WTC11 (cell line): ENCODE measurements around the gene POLR3H. TPM values are rescaled to one million over a fixed set of nuclear protein-coding genes. Genes with fewer than 3 reads are reported as not detected.

Source experiments
- ATAC-seq: fragments of 200-7000 bp; cut with Tn5 transposase; 2 replicates; pipeline ENCODE4 v1.10.0; 2021; ENCODE audit warnings: mild to moderate bottlenecking, moderate library complexity
- CTCF ChIA-PET: fragments of 300-600 bp; sonication (Branson Sonifier 250); formaldehyde crosslinking; loops from one replicate; lab custom pipeline; 2021; ENCODE audit warnings: antibody characterized with exemption; lab: Charles Lee
- POLR2A ChIA-PET: fragments of 350-600 bp; sonication (Branson Sonifier 250); formaldehyde crosslinking; loops from one replicate; lab custom pipeline; 2021; ENCODE audit warnings: antibody characterized with exemption; lab: Charles Lee
- DNase-seq: peaks from one replicate; pipeline ENCODE4 v3.0.0; 2021; ENCODE audit warnings: low spot score
- H3K27ac Mint-ChIP-seq: 2 replicates; pipeline ENCODE4 v1.8.0; 2021; ENCODE audit warnings: mixed read lengths
- H3K27me3 Mint-ChIP-seq: 2 replicates; pipeline ENCODE4 v1.8.0; 2021; ENCODE audit warnings: low read depth, mild to moderate bottlenecking, moderate library complexity, mixed read lengths
- H3K36me3 Mint-ChIP-seq: 2 replicates; pipeline ENCODE4 v1.8.0; 2021; ENCODE audit warnings: mixed read lengths
- H3K4me1 Mint-ChIP-seq: 2 replicates; pipeline ENCODE4 v1.8.0; 2022; ENCODE audit warnings: mixed read lengths
- H3K4me3 Mint-ChIP-seq: 2 replicates; pipeline ENCODE4 v1.8.0; 2021; ENCODE audit warnings: mild to moderate bottlenecking, moderate library complexity, mixed read lengths
- H3K9me3 Mint-ChIP-seq: 2 replicates; pipeline ENCODE4 v1.8.0; 2021; ENCODE audit warnings: mixed read lengths
- ESRRA ChIP-seq: sonication (generic); formaldehyde crosslinking; IDR thresholded peaks from 2 replicates; pipeline ENCODE4 v1.8.1; 2022; ENCODE audit warnings: mild to moderate bottlenecking, missing genetic modification reagents, borderline replicate concordance
- FOXK1 ChIP-seq: sonication (generic); formaldehyde crosslinking; IDR thresholded peaks from 2 replicates; pipeline ENCODE4 v1.8.0; 2022; ENCODE audit warnings: mild to moderate bottlenecking, moderate library complexity, missing genetic modification reagents
- FOXP1 ChIP-seq: sonication (generic); formaldehyde crosslinking; IDR thresholded peaks from 2 replicates; pipeline ENCODE4 v1.8.0; 2022; ENCODE audit warnings: missing genetic modification reagents, mild to moderate bottlenecking, moderate library complexity, borderline replicate concordance
- IRF2 ChIP-seq: sonication (generic); formaldehyde crosslinking; IDR thresholded peaks from 2 replicates; pipeline ENCODE4 v1.8.0; 2022; ENCODE audit warnings: low read depth, missing genetic modification reagents, borderline replicate concordance
- NFATC4 ChIP-seq: fragments of 250-450 bp; sonication (Bioruptor Pico); IDR thresholded peaks from 2 replicates; pipeline ENCODE4 v1.9.0; 2021; ENCODE audit warnings: mild to moderate bottlenecking
- NR2C2 ChIP-seq: sonication (generic); formaldehyde crosslinking; IDR thresholded peaks from 2 replicates; pipeline ENCODE4 v1.8.0; 2022; ENCODE audit warnings: mild to moderate bottlenecking, missing genetic modification reagents
- OVOL2 ChIP-seq: fragments of 250-450 bp; sonication (Bioruptor Pico); IDR thresholded peaks from 2 replicates; pipeline ENCODE4 v1.9.0; 2021; ENCODE audit warnings: mild to moderate bottlenecking, borderline replicate concordance
- SMAD4 ChIP-seq: sonication (generic); formaldehyde crosslinking; IDR thresholded peaks from 2 replicates; pipeline ENCODE4 v1.8.0; 2022; ENCODE audit warnings: mild to moderate bottlenecking, missing genetic modification reagents
- SP1 ChIP-seq: sonication (generic); formaldehyde crosslinking; conservative IDR thresholded peaks from 2 replicates; pipeline ENCODE4 v1.8.1; 2022; ENCODE audit warnings: missing genetic modification reagents
- ZBTB21 ChIP-seq: sonication (generic); formaldehyde crosslinking; IDR thresholded peaks from 2 replicates; pipeline ENCODE4 v1.8.1; 2023; ENCODE audit warnings: mild to moderate bottlenecking, missing genetic modification reagents, borderline replicate concordance
- ZNF317 ChIP-seq: sonication (generic); formaldehyde crosslinking; IDR thresholded peaks from 2 replicates; pipeline ENCODE4 v1.8.1; 2023; ENCODE audit warnings: low read depth, mild to moderate bottlenecking, moderate library complexity, missing genetic modification reagents, borderline replicate concordance
- total RNA-seq: library from RNA; stranded (reverse); gene quantifications from 3 replicates; pipeline ENCODE4 v1.2.3, GENCODE V29; 2021
- TF ChIP-seq, protein P1 (sequence below): fragments of 250-450 bp; sonication (Bioruptor Pico); IDR thresholded peaks from 2 replicates; pipeline ENCODE4 v1.9.0; 2021; ENCODE audit warnings: moderate library complexity, mild to moderate bottlenecking, inconsistent platforms, borderline replicate concordance
- TF ChIP-seq, protein P2 (sequence below): sonication (generic); formaldehyde crosslinking; IDR thresholded peaks from 2 replicates; pipeline ENCODE4 v1.8.1; 2023; ENCODE audit warnings: mild to moderate bottlenecking, missing genetic modification reagents, moderate library complexity
- TF ChIP-seq, protein P3 (sequence below): sonication (generic); formaldehyde crosslinking; IDR thresholded peaks from 2 replicates; pipeline ENCODE4 v1.8.0; 2023; ENCODE audit warnings: missing genetic modification reagents, mild to moderate bottlenecking, borderline replicate concordance
- TF ChIP-seq, protein P4 (sequence below): sonication (generic); formaldehyde crosslinking; IDR thresholded peaks from 2 replicates; pipeline ENCODE4 v1.8.0; 2022; ENCODE audit warnings: missing genetic modification reagents
- TF ChIP-seq, protein P5 (sequence below): fragments of 250-450 bp; sonication (Bioruptor Pico); IDR thresholded peaks from 2 replicates; pipeline ENCODE4 v1.9.0; 2021; ENCODE audit warnings: mild to moderate bottlenecking
- TF ChIP-seq, protein P6 (sequence below): sonication (generic); formaldehyde crosslinking; IDR thresholded peaks from 2 replicates; pipeline ENCODE4 v1.8.0; 2022; ENCODE audit warnings: mild to moderate bottlenecking, missing genetic modification reagents

POLR3H gene
- total RNA-seq, 1 experiment from 2014 or later: 28.8 TPM

DNA sequence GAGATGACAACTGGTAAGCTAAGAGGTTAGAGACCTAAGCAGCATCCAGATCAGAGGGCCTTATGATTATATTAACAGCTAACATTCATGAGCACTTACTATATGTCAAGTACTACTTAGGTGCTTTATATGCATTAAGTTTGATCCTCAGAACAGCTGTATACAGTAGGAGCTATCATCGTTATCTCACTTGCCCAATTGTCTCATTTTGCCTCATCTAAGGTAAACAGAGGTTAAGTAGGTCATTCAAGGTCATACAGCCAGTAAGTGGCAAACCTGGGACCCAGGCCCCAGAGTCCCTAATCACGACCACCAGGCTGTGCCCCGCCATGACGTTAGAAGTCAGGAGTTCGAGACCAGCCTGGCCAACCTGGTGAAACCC, 4.6 kb upstream of the POLR3H start:
- Mint-ChIP-seq H3K4me1 (peaks cover 7% of the 10 kb centered on the region), H3K36me3 (no peaks in the 10 kb centered on the region), H3K27ac (no peak overlapping the region), H3K4me3 (no peak overlapping the region), H3K9me3 (no peaks in the 10 kb centered on the region), H3K27me3 (no peaks in the 10 kb centered on the region; the same call in 1 of the 2 replicates)
- ATAC-seq (no peak), DNase-seq (no peak)
- TF ChIP-seq, protein P1, sequence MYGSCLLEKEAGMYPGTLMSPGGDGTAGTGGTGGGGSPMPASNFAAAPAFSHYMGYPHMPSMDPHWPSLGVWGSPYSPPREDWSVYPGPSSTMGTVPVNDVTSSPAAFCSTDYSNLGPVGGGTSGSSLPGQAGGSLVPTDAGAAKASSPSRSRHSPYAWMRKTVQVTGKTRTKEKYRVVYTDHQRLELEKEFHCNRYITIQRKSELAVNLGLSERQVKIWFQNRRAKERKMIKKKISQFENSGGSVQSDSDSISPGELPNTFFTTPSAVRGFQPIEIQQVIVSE (CRISPR knock-in tag): no peak
- TF ChIP-seq NR2C2: no peak
- no peak for TF ChIP-seq ZNF317 (CRISPR knock-in tag)
- CTCF ChIA-PET: no interaction called here
- POLR2A ChIA-PET: no interaction called here

DNA sequence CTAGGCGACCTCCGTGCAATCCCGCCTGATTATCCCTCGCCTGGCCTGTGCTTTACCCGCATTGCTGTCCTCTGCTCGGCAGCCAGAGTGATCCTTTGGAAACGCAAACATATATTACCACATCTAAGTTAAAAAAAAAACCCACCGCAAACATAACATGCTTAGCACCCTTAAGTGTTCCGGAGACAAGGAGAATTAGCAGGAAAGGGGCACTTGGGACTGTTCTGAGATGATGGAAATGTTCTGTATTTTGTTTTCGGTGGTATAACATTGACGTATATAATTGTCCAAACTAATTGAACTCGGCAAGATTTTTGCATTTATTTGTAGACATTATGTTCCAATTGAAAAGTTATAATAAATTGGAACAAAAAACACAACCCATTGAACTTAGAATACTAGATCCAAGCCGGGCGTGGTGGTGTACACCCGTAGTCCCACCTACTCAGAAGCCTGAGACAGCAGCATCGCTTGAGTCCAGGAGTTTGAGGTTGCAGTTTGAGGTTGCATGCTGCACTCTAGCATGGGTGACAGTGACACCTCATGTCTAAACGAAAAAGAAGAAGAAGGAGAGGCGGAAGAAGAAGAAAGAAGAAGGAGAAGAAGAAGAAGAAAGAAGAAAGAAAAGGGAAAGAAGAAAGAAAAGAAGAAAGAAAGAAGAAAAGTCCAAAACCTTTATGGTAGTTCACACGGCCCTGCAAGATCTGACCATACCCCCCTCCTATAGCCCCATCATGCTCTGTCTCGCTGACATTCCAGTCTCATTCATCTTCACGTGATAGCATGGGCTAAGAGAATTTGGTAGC, 604 bp upstream of the POLR3H start:
- H3K9me3 Mint-ChIP-seq: no peaks in the 10 kb centered on the region
- ATAC-seq: no peak
- POLR2A ChIA-PET: no interaction called here
- no peaks in the 10 kb centered on the region; the same call in 1 of the 2 replicates for H3K27me3 Mint-ChIP-seq
- no peak for DNase-seq
- CTCF ChIA-PET: interaction anchor here (0.9 to 1.4 kb wide), 5 partner anchors 12 to 76 kb away, joined by 3 to 10 read pairs (median 5); partner anchors contain the start of genes ACO2 and PHF5A
- H3K4me3 Mint-ChIP-seq: peak overlapping the region; percentile 81
- TF ChIP-seq NFATC4 (CRISPR knock-in tag) (0 out of 2 replicates have a peak, but pooled peaks have one; percentile 15), SMAD4 (CRISPR knock-in tag) (no peak), FOXK1 (CRISPR knock-in tag) (no peak), ZBTB21 (CRISPR knock-in tag) (no peak), SP1 (CRISPR knock-in tag) (no peak)
- TF ChIP-seq, protein P2, sequence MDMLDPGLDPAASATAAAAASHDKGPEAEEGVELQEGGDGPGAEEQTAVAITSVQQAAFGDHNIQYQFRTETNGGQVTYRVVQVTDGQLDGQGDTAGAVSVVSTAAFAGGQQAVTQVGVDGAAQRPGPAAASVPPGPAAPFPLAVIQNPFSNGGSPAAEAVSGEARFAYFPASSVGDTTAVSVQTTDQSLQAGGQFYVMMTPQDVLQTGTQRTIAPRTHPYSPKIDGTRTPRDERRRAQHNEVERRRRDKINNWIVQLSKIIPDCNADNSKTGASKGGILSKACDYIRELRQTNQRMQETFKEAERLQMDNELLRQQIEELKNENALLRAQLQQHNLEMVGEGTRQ: no peak
- H3K4me1 Mint-ChIP-seq: peaks cover 22% of the 10 kb centered on the region
- no peak overlapping the region for H3K27ac Mint-ChIP-seq
- no peaks in the 10 kb centered on the region for H3K36me3 Mint-ChIP-seq

DNA sequence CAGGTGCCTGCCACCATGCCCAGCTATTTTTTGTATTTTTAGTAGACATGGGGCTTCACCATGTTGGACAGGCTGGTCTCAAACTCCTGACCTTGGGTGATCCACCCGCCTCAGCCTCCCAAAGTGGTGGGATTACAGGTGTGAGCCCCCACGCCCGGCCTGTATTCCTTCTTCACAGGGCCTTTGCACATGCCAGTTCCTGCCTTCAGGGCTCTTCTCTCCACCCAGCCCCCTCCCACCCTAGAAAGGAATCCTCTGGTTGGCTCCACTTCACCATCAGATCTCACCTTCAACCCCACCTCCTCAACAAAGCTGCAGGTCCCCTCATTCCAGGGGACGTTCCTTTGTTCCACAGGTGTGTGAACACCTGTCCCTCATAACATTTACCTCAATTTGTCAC, 2.0 kb downstream of the POLR3H start:
- Mint-ChIP-seq H3K9me3 (no peaks in the 10 kb centered on the region), H3K4me1 (peaks cover 24% of the 10 kb centered on the region), H3K27me3 (no peaks in the 10 kb centered on the region; the same call in 1 of the 2 replicates), H3K4me3 (peak overlapping the region; percentile 81; the same call in 1 of the 2 replicates), H3K27ac (peak overlapping the region; percentile 57), H3K36me3 (peaks cover 4% of the 10 kb centered on the region; the same call in 1 of the 2 replicates)
- no peak for ATAC-seq
- no peak for DNase-seq
- POLR2A ChIA-PET: no interaction called here
- CTCF ChIA-PET: interaction anchor here (0.6 to 1.5 kb wide), 3 partner anchors 15 to 319 kb away, joined by 3 to 5 read pairs (median 3); no protein-coding TSS in a partner anchor
- TF ChIP-seq IRF2 (CRISPR knock-in tag) (no peak), ESRRA (CRISPR knock-in tag) (no peak), FOXP1 (CRISPR knock-in tag) (no peak), OVOL2 (CRISPR knock-in tag) (no peak)
- TF ChIP-seq, protein P3, sequence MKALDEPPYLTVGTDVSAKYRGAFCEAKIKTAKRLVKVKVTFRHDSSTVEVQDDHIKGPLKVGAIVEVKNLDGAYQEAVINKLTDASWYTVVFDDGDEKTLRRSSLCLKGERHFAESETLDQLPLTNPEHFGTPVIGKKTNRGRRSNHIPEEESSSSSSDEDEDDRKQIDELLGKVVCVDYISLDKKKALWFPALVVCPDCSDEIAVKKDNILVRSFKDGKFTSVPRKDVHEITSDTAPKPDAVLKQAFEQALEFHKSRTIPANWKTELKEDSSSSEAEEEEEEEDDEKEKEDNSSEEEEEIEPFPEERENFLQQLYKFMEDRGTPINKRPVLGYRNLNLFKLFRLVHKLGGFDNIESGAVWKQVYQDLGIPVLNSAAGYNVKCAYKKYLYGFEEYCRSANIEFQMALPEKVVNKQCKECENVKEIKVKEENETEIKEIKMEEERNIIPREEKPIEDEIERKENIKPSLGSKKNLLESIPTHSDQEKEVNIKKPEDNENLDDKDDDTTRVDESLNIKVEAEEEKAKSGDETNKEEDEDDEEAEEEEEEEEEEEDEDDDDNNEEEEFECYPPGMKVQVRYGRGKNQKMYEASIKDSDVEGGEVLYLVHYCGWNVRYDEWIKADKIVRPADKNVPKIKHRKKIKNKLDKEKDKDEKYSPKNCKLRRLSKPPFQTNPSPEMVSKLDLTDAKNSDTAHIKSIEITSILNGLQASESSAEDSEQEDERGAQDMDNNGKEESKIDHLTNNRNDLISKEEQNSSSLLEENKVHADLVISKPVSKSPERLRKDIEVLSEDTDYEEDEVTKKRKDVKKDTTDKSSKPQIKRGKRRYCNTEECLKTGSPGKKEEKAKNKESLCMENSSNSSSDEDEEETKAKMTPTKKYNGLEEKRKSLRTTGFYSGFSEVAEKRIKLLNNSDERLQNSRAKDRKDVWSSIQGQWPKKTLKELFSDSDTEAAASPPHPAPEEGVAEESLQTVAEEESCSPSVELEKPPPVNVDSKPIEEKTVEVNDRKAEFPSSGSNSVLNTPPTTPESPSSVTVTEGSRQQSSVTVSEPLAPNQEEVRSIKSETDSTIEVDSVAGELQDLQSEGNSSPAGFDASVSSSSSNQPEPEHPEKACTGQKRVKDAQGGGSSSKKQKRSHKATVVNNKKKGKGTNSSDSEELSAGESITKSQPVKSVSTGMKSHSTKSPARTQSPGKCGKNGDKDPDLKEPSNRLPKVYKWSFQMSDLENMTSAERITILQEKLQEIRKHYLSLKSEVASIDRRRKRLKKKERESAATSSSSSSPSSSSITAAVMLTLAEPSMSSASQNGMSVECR (CRISPR knock-in tag): no peak
- TF ChIP-seq, protein P4, sequence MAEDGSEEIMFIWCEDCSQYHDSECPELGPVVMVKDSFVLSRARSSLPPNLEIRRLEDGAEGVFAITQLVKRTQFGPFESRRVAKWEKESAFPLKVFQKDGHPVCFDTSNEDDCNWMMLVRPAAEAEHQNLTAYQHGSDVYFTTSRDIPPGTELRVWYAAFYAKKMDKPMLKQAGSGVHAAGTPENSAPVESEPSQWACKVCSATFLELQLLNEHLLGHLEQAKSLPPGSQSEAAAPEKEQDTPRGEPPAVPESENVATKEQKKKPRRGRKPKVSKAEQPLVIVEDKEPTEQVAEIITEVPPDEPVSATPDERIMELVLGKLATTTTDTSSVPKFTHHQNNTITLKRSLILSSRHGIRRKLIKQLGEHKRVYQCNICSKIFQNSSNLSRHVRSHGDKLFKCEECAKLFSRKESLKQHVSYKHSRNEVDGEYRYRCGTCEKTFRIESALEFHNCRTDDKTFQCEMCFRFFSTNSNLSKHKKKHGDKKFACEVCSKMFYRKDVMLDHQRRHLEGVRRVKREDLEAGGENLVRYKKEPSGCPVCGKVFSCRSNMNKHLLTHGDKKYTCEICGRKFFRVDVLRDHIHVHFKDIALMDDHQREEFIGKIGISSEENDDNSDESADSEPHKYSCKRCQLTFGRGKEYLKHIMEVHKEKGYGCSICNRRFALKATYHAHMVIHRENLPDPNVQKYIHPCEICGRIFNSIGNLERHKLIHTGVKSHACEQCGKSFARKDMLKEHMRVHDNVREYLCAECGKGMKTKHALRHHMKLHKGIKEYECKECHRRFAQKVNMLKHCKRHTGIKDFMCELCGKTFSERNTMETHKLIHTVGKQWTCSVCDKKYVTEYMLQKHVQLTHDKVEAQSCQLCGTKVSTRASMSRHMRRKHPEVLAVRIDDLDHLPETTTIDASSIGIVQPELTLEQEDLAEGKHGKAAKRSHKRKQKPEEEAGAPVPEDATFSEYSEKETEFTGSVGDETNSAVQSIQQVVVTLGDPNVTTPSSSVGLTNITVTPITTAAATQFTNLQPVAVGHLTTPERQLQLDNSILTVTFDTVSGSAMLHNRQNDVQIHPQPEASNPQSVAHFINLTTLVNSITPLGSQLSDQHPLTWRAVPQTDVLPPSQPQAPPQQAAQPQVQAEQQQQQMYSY (CRISPR knock-in tag): no peak
- TF ChIP-seq, protein P5, sequence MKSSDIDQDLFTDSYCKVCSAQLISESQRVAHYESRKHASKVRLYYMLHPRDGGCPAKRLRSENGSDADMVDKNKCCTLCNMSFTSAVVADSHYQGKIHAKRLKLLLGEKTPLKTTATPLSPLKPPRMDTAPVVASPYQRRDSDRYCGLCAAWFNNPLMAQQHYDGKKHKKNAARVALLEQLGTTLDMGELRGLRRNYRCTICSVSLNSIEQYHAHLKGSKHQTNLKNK: no peak
- TF ChIP-seq, protein P6, sequence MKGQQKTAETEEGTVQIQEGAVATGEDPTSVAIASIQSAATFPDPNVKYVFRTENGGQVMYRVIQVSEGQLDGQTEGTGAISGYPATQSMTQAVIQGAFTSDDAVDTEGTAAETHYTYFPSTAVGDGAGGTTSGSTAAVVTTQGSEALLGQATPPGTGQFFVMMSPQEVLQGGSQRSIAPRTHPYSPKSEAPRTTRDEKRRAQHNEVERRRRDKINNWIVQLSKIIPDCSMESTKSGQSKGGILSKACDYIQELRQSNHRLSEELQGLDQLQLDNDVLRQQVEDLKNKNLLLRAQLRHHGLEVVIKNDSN (CRISPR knock-in tag): no peak
